Muscle of leg (tissue), 16 donors: ENCODE data around the gene SNAI1. TPM values are rescaled to one million over a fixed set of nuclear protein-coding genes. Genes with fewer than 3 reads are reported as not detected.

Experiments
- DNase-seq: peaks from one replicate; pipeline ENCODE4 v3.0.0; 2013
- H3K27ac ChIP-seq: one replicate; pipeline ENCODE4 v1.5.1; 2013; ENCODE audit warnings: mild to moderate bottlenecking, low read length, control low read depth
- H3K27me3 ChIP-seq: one replicate; pipeline ENCODE4 v1.6.1; 2013; ENCODE audit warnings: low read length; ENCODE audit not compliant: control insufficient read depth, insufficient read depth
- H3K36me3 ChIP-seq: one replicate; pipeline ENCODE4 v1.6.1; 2013; ENCODE audit warnings: low read length; ENCODE audit not compliant: control insufficient read depth, insufficient read depth
- H3K4me1 ChIP-seq: one replicate; pipeline ENCODE4 v1.6.1; 2013; ENCODE audit warnings: low read length; ENCODE audit not compliant: control insufficient read depth, insufficient read depth
- H3K4me3 ChIP-seq: one replicate; pipeline ENCODE4 v1.5.1; 2013; ENCODE audit warnings: low read length, control low read depth
- H3K9me3 ChIP-seq: replicated peaks from 2 replicates; pipeline ENCODE4 v1.6.1; 2013; ENCODE audit warnings: low read depth, low read length; ENCODE audit not compliant: control insufficient read depth
- WGBS: methylation state at CpG from one replicate; pipeline ENCODE4 v1.1.5; 2013; ENCODE audit warnings: missing lambda C conversion rate; ENCODE audit not compliant: insufficient coverage; 5-methylcytosine and 5-hydroxymethylcytosine counted together
- long read RNA-seq, 11 donors: transcript quantifications; one replicate each; lab custom pipeline, GENCODE V29; 2026
- polyA plus RNA-seq, 8 donors: library from polyadenylated mRNA; unstranded; fragments of 120-200 nt; gene quantifications; one replicate each; pipeline versions ENCODE4 v1.2.1 to v1.2.3, GENCODE V29; 2013; ENCODE audit warnings: inconsistent platforms in 1 of 8, low replicate concordance in 1 of 8; ENCODE audit not compliant: insufficient read length in 8 of 8, insufficient read depth in 1 of 8
- total RNA-seq: library from RNA; stranded (reverse); fragments of 120-200 nt; gene quantifications from one replicate; pipeline ENCODE4 v1.2.4, GENCODE V29; 2013

The SNAI1 gene
- total RNA-seq (3.8 TPM), polyA plus RNA-seq (10 to 100 TPM in 6 of 8 donors, 1 to 10 TPM in 2; 9.0 to 14.4 (median 11.0) TPM)
- long read RNA-seq, donor 1, partial matches to known transcripts, result 0 of 2 reads
- long read RNA-seq, donor 1, other reads (novel, unspliced or antisense), result 0 of 2 reads
- long read RNA-seq, donor 2, result 0 reads
- long read RNA-seq, donor 3, partial matches to known transcripts, result 0 of 3 reads
- long read RNA-seq, donor 3, other reads (novel, unspliced or antisense), result 0 of 3 reads
- long read RNA-seq, donor 4, partial matches to known transcripts, result 0 of 3 reads
- long read RNA-seq, donor 4, other reads (novel, unspliced or antisense), result 0 of 3 reads
- long read RNA-seq, donor 5, transcript SNAI1-201 (3 exons, 1,686 nt), result major isoform, 9 of 9 reads
- long read RNA-seq, donor 5, partial matches to known transcripts, result 0 of 9 reads
- long read RNA-seq, donor 5, other reads (novel, unspliced or antisense), result 0 of 9 reads
- long read RNA-seq, donor 6, partial matches to known transcripts, result 0 of 1 reads
- long read RNA-seq, donor 6, other reads (novel, unspliced or antisense), result 0 of 1 reads
- long read RNA-seq, donor 7, partial matches to known transcripts, result 7 of 9 reads
- long read RNA-seq, donor 7, other reads (novel, unspliced or antisense), result 0 of 9 reads
- long read RNA-seq, donor 8, partial matches to known transcripts, result 0 of 3 reads
- long read RNA-seq, donor 8, other reads (novel, unspliced or antisense), result 0 of 3 reads
- long read RNA-seq, donor 9, partial matches to known transcripts, result 9 of 9 reads
- long read RNA-seq, donor 9, other reads (novel, unspliced or antisense), result 0 of 9 reads
- long read RNA-seq, donor 10, partial matches to known transcripts, result 0 of 2 reads
- long read RNA-seq, donor 10, other reads (novel, unspliced or antisense), result 0 of 2 reads
- long read RNA-seq, donor 11, transcript SNAI1-201 (3 exons, 1,686 nt), result major isoform, 10 of 10 reads
- long read RNA-seq, donor 11, partial matches to known transcripts, result 0 of 10 reads
- long read RNA-seq, donor 11, other reads (novel, unspliced or antisense), result 0 of 10 reads

DNA sequence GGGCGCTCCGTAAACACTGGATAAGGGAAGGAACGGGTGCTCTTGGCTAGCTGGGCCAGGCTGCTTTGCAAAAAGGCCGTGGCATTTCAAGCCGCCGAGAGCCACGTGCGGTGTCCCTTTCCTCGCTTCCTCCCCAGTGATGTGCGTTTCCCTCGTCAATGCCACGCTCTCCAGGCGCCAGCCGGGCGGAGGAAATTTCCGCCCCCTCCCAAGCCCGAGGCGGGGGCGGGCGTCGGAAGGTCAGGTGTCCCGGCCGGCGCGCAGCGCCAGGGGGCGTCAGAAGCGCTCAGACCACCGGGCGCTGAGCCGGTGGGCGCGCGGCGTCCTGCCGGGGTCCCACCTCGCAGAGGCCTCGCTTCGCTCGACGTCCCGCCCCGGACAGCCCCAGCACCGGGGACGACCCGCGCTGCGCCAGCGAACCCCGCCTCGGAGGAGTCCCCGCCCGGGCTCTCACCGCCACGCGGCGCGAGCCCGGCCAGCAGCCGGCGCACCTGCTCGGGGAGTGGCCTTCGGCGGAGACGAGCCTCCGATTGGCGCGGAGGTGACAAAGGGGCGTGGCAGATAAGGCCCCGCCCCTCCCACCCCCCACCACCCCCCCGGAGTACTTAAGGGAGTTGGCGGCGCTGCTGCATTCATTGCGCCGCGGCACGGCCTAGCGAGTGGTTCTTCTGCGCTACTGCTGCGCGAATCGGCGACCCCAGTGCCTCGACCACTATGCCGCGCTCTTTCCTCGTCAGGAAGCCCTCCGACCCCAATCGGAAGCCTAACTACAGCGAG lies at the start of gene SNAI1:
Gene SNAI1 (plus strand): TSS at position 635 of the 777 bp plus-strand sequence. CDS start 80 bp downstream, at position 715.
- peaks cover 67% of the 10 kb centered on the region for H3K4me1 ChIP-seq
- peaks cover 10% of the 10 kb centered on the region for H3K36me3 ChIP-seq
- H3K9me3 ChIP-seq, result no peaks in the 10 kb centered on the region
- 1% methylated on average over 59 of the region's 90 CpGs for WGBS
- peaks cover 2% of the 10 kb centered on the region for H3K27me3 ChIP-seq
- DNase-seq, result peak; percentile 94
- H3K4me3 ChIP-seq, result peak within 1 kb of the TSS; percentile 87
- H3K27ac ChIP-seq, result peak within 1 kb of the TSS; percentile 47

GRCh38 chr20:49935746-49936152 lies 47.0 kb upstream of the SNAI1 start:
- Histone ChIP-seq H3K27ac (peak overlapping the region; percentile 77), H3K4me1 (peaks cover 27% of the 10 kb centered on the region), H3K9me3 (no peaks in the 10 kb centered on the region), H3K27me3 (no peaks in the 10 kb centered on the region), H3K36me3 (peaks cover 11% of the 10 kb centered on the region), H3K4me3 (peak overlapping the region; percentile 44)
- no peak for DNase-seq
- 57% methylated on average over 10 of the region's 21 CpGs for WGBS

GRCh38 chr20:49936153-49937026 lies 46.4 kb upstream of the SNAI1 start, which contains the start of gene RNF114:
Gene RNF114 (plus strand): TSS chr20:49936397. CDS start chr20:49936413, 16 bp downstream.
- WGBS, result under 1% methylated on average over 74 of the region's 79 CpGs
- Histone ChIP-seq H3K4me3 (peak within 1 kb of the TSS; percentile 99), H3K27ac (peak within 1 kb of the TSS; percentile 98), H3K36me3 (peaks cover 16% of the 10 kb centered on the region), H3K4me1 (peaks cover 27% of the 10 kb centered on the region), H3K9me3 (no peaks in the 10 kb centered on the region), H3K27me3 (no peaks in the 10 kb centered on the region)
- DNase-seq, result peak; percentile 97

- H3K4me1 ChIP-seq, result peaks cover 27% of the 10 kb centered on the region
- peak overlapping the region; percentile 98 for H3K27ac ChIP-seq
Observed at GRCh38 chr20:49937027-49937929, 45.5 kb upstream of the SNAI1 start.

DNA sequence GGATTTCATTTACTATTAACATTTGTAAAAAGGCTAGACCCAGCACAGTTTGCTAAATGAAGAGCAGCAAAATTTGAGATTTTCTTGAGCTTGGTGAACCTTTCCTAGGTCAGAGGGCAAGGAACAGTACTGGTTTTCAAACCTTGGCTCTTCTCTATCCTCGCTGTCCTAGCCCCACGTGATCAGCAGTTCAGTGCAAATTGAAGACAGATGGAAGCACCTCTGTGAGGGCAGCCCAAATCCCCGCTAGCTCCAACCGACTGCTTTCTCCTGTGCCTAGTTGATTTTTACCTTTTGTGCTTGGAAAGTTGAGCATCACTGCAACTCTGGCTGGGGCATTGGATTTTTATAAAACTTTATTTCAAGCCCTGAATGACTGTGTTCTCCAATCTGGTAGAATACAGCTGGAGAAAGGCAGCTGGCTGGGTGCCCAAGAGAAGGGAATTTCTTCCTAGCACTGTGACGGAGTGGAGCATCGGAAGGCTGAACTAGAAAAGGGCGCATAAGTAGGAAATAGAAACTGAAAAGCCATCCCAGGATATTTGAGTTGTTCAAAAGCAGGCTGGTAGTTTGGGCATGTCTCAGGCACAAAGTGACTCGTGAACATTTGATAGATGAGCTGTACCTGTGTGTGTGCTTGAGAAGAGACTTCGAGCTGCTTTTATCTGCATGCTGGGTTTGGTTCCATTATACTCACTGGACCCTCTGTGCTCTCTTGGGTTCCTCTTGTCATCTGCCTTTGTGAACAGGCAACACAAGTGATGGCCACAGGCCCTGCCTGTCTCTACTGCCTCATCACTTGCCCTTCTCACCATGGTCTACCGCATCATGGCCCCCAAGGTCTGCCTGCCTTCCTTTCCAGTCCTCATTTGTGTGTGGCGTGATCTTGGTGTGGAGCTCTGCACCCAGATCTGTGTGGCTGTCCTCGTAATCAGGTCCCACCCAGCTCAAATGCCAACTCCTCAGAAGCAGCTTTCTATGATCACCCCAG lies 44.3 kb upstream of the SNAI1 start:
- WGBS, result 36% methylated on average over 10 of the region's 12 CpGs
- Histone ChIP-seq H3K4me3 (no peak overlapping the region), H3K4me1 (peaks cover 27% of the 10 kb centered on the region), H3K36me3 (peaks cover 33% of the 10 kb centered on the region), H3K27ac (peak overlapping the region; percentile 98), H3K9me3 (no peaks in the 10 kb centered on the region), H3K27me3 (no peaks in the 10 kb centered on the region)
- peak; percentile 91 for DNase-seq

More at GRCh38 chr20:49937027-49937929, 45.5 kb upstream of the SNAI1 start:
- 17% methylated on average over 8 of the region's 12 CpGs for WGBS
- peak; percentile 28 for DNase-seq
- Histone ChIP-seq H3K27me3 (no peaks in the 10 kb centered on the region), H3K36me3 (peaks cover 24% of the 10 kb centered on the region), H3K4me3 (peak overlapping the region; percentile 99), H3K9me3 (no peaks in the 10 kb centered on the region)

DNA sequence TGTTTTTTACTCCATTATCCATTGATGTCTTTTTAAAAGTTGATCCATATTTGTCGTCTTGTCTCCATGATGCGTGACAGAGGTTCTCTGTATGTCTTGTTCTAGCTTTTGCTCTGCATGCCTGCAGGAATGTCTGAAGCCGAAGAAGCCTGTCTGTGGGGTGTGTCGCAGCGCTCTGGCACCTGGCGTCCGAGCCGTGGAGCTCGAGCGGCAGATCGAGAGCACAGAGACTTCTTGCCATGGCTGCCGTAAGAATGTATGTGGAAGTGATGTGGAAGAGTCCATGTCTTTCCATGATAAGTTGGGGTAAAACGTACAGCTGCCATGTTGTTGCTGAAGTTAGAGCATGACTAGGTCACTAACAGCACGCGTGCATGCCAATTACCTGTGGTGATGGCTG lies 41.3 kb upstream of the SNAI1 start:
- H3K4me1 ChIP-seq, result peaks cover 20% of the 10 kb centered on the region
- no peak overlapping the region for H3K4me3 ChIP-seq
- no peaks in the 10 kb centered on the region for H3K27me3 ChIP-seq
- no peak overlapping the region for H3K27ac ChIP-seq
- H3K9me3 ChIP-seq, result no peaks in the 10 kb centered on the region
- DNase-seq, result no peak
- peaks cover 52% of the 10 kb centered on the region for H3K36me3 ChIP-seq
- 92% methylated on average over 13 of the region's 15 CpGs for WGBS

DNA sequence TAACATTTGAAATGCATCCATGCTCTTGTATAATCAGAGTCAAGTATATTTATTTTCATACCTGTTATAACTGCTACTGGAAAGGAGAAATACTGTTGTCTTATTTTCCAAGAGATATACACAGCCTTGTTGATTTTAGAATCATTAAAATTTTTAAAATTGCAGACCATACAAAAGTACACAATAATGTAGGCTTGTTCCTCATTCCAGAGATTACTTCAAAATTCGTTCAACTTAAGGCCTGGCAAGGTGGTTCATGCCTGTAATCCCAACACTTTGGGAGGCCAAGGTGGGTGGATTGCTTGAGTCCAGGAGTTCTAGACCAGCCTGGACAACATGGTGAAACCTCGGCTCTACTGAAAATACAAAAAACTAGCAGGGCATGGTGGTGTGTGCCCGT lies 40.5 kb upstream of the SNAI1 start:
- DNase-seq, result no peak
- Histone ChIP-seq H3K9me3 (no peaks in the 10 kb centered on the region), H3K27me3 (no peaks in the 10 kb centered on the region), H3K36me3 (peaks cover 59% of the 10 kb centered on the region), H3K27ac (no peak overlapping the region), H3K4me1 (peaks cover 17% of the 10 kb centered on the region), H3K4me3 (no peak overlapping the region)
- 91% methylated on average over 2 of the region's 3 CpGs for WGBS
